SU-DHL-6 (cell line): ENCODE data around the gene PLCH1.

ENCODE experiments used
- H2AFZ ChIP-seq: fragments of 200-600 bp; sonication (generic); 2 replicates; pipeline ENCODE4 v1.6.1; 2014; ENCODE audit warnings: low read depth, mild to moderate bottlenecking, moderate library complexity, mixed read lengths, antibody characterized with exemption, low read length; ENCODE audit not compliant: severe bottlenecking
- H3F3A ChIP-seq: fragments of 200-600 bp; shearing (Covaris generic); 2 replicates; pipeline ENCODE4 v1.6.0; 2016; ENCODE audit warnings: antibody characterized with exemption, mild to moderate bottlenecking; ENCODE audit not compliant: insufficient read depth
- H3K27ac ChIP-seq: fragments of 200-600 bp; sonication (generic); 2 replicates; pipeline ENCODE4 v1.5.1; 2016; ENCODE audit warnings: low read depth, mild to moderate bottlenecking, low read length, moderate library complexity, mixed read lengths
- H3K27me3 ChIP-seq: fragments of 200-600 bp; sonication (generic), shearing (Covaris generic); 2 replicates; pipeline ENCODE4 v1.6.0; 2014; ENCODE audit warnings: mild to moderate bottlenecking, low read length
- H3K36me3 ChIP-seq: fragments of 200-600 bp; sonication (generic); 2 replicates; pipeline ENCODE4 v1.6.1; 2014; ENCODE audit warnings: mild to moderate bottlenecking, low read length, mixed read lengths
- H3K4me2 ChIP-seq: fragments of 300-600, 200-600 bp; shearing (Covaris generic), sonication (generic); 2 replicates; pipeline ENCODE4 v1.6.0; 2014; ENCODE audit warnings: low read length, low read depth, mild to moderate bottlenecking; ENCODE audit not compliant: poor library complexity, severe bottlenecking
- H3K4me3 ChIP-seq: fragments of 200-600 bp; sonication (generic); 2 replicates; pipeline ENCODE4 v1.5.1; 2014; ENCODE audit warnings: antibody characterized with exemption, low read length, mild to moderate bottlenecking, mixed read lengths; ENCODE audit not compliant: insufficient read depth, poor library complexity, severe bottlenecking
- H3K79me2 ChIP-seq: fragments of 200-600 bp; sonication (generic); 2 replicates; pipeline ENCODE4 v1.6.1; 2014; ENCODE audit warnings: mild to moderate bottlenecking, low read length, moderate library complexity; ENCODE audit not compliant: insufficient read depth
- H3K9ac ChIP-seq: fragments of 200-600 bp; sonication (generic); 2 replicates; pipeline ENCODE4 v1.7.0; 2014; ENCODE audit warnings: mild to moderate bottlenecking, low read length
- H3K9me2 ChIP-seq: fragments of 200-600 bp; sonication (generic); replicated peaks from 2 replicates; pipeline ENCODE4 v1.6.1; 2014; ENCODE audit warnings: low read length; ENCODE audit not compliant: insufficient read depth
- H3K9me3 ChIP-seq: fragments of 200-600 bp; sonication (generic); 2 replicates; pipeline ENCODE4 v1.6.1; 2014; ENCODE audit warnings: low read length, mixed read lengths; ENCODE audit not compliant: insufficient read depth
- H4K20me1 ChIP-seq: fragments of 200-600 bp; sonication (generic); 2 replicates; pipeline ENCODE4 v1.6.1; 2014; ENCODE audit warnings: low read depth, mild to moderate bottlenecking, antibody characterized with exemption, low read length, moderate library complexity, mixed read lengths
- CTCF ChIP-seq: fragments of 200-600 bp; sonication (generic); IDR thresholded peaks from one replicate; pipeline ENCODE4 v1.5.1; 2017; ENCODE audit warnings: antibody characterized with exemption, mild to moderate bottlenecking, low read length, moderate library complexity; ENCODE audit not compliant: insufficient read depth, poor library complexity, severe bottlenecking
- EZH2phosphoT487 ChIP-seq: fragments of 200-600 bp; sonication (generic), shearing (Covaris generic); conservative IDR thresholded peaks from 2 replicates; pipeline ENCODE4 v1.6.1; 2018; ENCODE audit warnings: mild to moderate bottlenecking, antibody characterized with exemption, low read length, moderate library complexity, mixed read lengths

PLCH1 gene

GRCh38 chr3:155497930-155498647 lies 246.8 kb downstream of the PLCH1 start:
- H3K27me3 ChIP-seq = no peaks in the 10 kb centered on the region
- no peak overlapping the region for H3K4me2 ChIP-seq
- no peaks in the 10 kb centered on the region for H3K9me3 ChIP-seq
- TF ChIP-seq EZH2phosphoT487 (no peak), CTCF (no peak)
- H3K9ac ChIP-seq = no peak overlapping the region
- H3K9me2 ChIP-seq = no peaks in the 10 kb centered on the region
- no peaks in the 10 kb centered on the region for H4K20me1 ChIP-seq
- H3K27ac ChIP-seq = no peak overlapping the region
- H3K36me3 ChIP-seq = no peaks in the 10 kb centered on the region
- H2AFZ ChIP-seq = no peak overlapping the region
- no peaks in the 10 kb centered on the region for H3F3A ChIP-seq
- no peaks in the 10 kb centered on the region for H3K79me2 ChIP-seq
- no peak overlapping the region for H3K4me3 ChIP-seq

GRCh38 chr3:155496206-155496605 lies 248.7 kb downstream of the PLCH1 start:
- H3K36me3 ChIP-seq = no peaks in the 10 kb centered on the region
- no peaks in the 10 kb centered on the region for H3K27me3 ChIP-seq
- no peaks in the 10 kb centered on the region for H3F3A ChIP-seq
- H3K79me2 ChIP-seq = no peaks in the 10 kb centered on the region
- no peak overlapping the region for H3K27ac ChIP-seq
- no peak overlapping the region for H2AFZ ChIP-seq
- no peak overlapping the region for H3K4me2 ChIP-seq
- no peaks in the 10 kb centered on the region for H3K9me3 ChIP-seq
- TF ChIP-seq CTCF (no peak), EZH2phosphoT487 (no peak)
- no peak overlapping the region for H3K4me3 ChIP-seq
- no peaks in the 10 kb centered on the region for H4K20me1 ChIP-seq
- H3K9me2 ChIP-seq = no peaks in the 10 kb centered on the region
- H3K9ac ChIP-seq = no peak overlapping the region

- Histone ChIP-seq H3K79me2 (no peaks in the 10 kb centered on the region), H3K4me2 (no peak overlapping the region), H3K9me3 (no peaks in the 10 kb centered on the region), H2AFZ (no peak overlapping the region), H3K4me3 (no peak overlapping the region), H3K27me3 (no peaks in the 10 kb centered on the region), H3K27ac (no peak overlapping the region), H3F3A (no peaks in the 10 kb centered on the region), H3K9me2 (no peaks in the 10 kb centered on the region), H4K20me1 (no peaks in the 10 kb centered on the region), H3K36me3 (no peaks in the 10 kb centered on the region), H3K9ac (no peak overlapping the region)
- TF ChIP-seq CTCF = no peak
- TF ChIP-seq EZH2phosphoT487 = no peak
Measured at GRCh38 chr3:155495387-155495786, 249.5 kb downstream of the PLCH1 start.
